GM20431 (cell line): ENCODE measurements around the gene SERGEF.
"Not testable (repeated sequence)": the region's sequence is repeated elsewhere in the genome, so short reads cannot be mapped to it uniquely, and the experiment has no call there.

Experiments used
- in situ Hi-C: fragments of 300-500 bp; cut with MseI, MboI; formaldehyde crosslinking; loops from one replicate; pipeline ENCODE4 v1.15.0; 2020; ENCODE audit warnings: low sequenced_read_pairs; ENCODE audit not compliant: unreplicated experiment

SERGEF gene

DNA sequence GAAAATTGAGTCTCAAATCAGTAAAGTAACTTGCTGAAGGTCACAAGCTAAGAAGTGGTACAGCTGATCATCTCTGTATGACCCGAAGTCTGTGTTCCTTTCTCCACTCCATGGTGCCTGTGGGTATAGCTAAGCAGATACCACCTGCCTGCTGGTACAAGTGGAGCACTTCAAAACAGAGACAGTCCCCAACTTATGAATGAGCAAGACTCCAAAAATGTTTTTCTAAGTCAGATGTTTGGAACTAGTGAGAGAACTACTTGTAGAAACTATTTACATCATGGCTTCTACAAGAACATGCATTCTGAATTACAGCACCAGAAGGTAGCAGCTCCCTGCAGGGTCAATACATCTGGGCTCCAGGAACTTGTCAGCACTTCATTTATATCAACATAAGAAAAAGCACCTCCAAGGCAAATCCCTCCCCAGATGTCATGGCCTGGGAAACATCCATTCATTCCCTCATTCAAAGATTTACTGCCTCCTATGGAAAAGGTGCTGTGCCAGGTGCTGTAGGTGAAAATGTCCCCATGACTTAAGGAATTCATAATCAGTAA is 94.7 kb downstream of the SERGEF start:
- in situ Hi-C loops = no loop called here

DNA sequence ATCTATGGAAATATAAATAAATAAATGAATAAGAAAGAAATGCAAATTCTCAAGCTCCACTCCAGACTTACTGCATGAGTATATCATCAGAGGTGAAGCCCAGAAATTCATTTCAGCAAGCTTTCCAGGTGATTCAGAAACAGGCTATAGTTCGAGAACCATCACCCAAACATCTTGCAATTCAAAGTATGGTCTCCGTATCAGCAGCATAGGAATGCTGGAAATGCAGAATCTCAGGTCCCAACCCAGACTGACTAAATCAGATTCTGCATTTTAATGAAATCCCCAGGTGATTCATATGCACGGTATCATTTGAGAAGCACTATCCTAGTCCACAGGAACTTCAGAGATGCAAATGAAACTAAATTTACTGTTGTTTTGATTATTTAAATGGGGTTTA is 95.3 kb downstream of the SERGEF start:
- in situ Hi-C loops = no loop called here

DNA sequence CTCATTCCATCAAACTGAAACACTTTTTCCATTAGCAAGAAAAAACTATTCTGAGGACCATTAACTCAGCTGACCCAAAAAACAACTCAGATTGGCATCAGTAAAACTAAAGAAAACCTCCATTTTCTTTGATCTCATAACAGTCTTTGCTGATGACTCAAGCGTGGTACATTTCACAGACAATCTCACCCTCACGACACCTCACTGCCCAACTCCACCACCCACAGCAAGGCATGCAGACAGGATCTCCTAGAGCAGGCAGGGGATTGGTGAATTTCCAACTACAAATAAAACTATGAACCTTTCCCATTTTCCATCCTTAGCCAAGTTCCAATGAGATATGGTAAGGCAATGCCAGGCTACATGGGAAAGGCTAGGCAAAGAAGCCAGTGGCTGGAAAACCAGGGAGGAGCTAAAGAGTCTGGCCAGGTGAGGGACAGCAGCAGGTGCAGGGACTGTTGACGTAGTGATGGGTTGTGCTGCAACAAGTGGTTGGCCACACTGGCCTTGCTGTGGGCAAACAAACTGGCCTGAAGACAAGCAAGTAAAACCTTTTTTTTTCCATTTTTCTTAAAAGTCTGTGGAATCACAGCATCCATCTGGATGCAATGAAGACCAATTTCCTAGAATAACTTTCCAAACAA is 97.2 kb downstream of the SERGEF start:
- in situ Hi-C loops = no loop called here

DNA sequence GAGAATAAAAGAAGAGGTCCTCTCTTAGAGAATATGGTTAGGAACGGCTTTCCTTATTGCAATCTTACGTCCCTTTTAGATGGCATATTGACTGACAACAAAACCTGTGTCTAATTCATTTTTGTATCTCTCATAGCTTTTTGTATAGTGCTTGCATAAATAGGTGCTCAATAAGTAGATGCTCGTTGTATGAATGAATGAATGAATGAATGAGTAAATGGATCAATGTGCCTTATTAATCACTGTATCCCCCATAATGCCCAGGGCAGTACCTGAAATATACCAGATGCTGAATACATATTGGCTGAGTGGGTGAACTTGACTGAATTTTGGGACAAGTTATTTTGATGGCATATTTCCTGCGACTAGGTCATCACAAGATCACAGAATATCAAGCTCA is 97.9 kb downstream of the SERGEF start:
- in situ Hi-C loops = no loop called here

DNA sequence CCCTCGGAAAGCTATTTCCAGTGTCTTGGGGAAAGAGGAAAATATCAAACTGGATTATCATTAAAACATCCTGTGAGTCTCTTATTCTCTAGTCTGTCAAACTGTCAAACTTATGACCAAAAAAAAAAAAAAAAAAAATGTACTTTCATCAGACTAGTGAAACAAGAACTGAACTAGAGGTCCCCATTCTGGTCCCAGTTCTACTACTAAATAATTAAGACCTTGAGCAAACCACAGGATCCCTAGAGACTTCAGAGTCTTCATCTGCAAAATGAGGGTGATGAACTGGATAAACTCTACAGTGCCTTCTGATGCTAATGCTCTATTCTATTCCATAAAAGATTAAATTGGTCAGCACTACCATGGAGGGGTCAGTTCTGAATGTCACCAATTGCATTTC is 105.8 kb downstream of the SERGEF start:
- in situ Hi-C loops = no loop called here

DNA sequence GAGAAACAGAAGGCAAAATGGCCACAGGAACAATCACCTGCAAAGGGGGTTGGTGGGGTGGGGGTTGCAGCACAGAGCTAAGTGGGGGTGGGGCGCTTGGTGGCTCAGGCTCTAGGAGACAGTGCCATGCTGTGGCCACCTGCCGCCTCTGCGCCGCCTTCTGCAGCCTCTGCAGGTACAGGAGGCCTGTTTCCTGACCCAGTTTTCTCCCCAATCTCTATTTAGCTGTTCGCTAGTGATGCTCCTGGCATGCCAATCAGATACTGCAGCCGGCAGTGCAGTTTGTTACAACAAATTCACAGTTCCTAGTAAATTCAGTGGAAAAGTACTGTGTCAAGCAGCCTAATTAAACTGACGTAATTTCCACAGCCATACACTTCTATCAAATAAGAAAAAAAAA is 106.4 kb downstream of the SERGEF start:
- in situ Hi-C loops = no loop called here

DNA sequence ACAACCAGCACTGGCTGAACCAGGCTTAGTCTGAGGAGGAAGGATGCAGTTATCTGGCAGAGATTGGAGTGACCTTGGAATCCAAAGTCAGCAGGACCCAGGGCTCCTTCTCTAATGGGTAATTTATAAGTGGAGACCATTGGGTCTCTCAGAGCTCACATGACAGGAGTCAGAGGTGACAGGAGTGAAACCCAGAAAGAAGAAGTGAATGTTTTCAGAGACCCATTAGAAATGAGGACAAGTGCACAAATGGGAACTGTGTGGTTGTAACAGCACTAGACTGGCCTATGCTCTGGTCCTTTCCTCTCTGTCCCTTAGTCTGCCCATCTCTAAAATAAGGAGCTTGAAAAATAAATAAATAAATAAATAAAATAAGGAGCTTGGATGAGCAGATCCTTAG is 107.4 kb downstream of the SERGEF start:
- in situ Hi-C loops = no loop called here

DNA sequence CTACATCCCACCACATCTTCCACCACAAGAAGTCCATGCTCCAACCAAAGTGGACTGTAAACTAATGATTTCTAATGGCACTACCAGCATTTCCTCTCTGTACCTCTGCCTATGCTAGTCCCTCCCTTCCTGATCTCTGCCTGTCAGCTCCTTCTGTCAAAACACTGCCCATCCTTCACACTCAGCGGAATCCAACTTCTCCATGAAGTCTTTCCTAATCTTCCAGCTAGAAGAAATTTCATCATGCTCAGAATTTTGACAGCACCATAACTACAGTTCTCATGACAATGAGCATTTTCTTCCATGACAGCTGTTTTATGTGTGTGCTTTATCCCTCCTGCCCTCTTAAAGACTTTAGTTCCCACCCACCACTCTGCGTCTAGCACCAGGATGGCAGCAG is 111.4 kb downstream of the SERGEF start:
- in situ Hi-C loops = no loop called here

DNA sequence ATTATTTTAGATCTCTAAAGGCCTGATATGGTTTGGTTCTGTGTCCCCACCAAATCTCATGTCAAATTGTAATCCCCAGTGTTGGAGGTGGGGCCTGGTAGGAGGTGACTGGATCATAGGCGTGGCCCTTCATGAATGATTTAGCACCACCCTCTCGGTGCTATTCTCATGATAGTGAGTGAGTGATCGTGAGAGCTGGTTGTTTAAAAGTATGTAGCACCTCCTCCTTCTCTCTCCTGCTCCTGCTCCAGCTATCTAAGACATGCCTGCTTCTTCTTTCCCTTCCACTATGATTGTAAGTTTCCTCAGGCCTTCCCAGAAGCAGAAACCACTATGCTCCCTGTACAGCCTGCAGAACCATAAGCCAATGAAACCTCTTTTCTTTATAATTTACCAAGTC is 114.1 kb downstream of the SERGEF start:
- in situ Hi-C loops = no loop called here

DNA sequence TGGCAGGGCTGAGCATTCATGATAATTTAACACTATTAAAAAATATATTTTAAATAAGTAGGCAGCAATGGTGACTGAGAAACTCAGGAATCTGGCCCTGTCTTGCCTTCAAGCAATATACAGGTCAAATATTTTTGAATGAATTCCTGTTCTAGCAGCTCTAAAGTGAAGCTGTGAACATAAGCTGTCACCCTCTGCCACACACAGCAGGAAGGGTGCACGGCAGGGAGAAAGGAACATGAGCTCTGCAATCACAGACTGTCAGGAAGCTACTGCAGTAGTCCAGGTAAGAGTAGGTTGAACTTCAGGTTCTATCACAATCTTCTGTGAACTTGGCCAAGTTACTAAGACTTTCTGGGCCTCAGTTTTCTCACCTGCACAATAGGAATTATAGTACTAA is 114.8 kb downstream of the SERGEF start:
- in situ Hi-C loops = no loop called here

DNA sequence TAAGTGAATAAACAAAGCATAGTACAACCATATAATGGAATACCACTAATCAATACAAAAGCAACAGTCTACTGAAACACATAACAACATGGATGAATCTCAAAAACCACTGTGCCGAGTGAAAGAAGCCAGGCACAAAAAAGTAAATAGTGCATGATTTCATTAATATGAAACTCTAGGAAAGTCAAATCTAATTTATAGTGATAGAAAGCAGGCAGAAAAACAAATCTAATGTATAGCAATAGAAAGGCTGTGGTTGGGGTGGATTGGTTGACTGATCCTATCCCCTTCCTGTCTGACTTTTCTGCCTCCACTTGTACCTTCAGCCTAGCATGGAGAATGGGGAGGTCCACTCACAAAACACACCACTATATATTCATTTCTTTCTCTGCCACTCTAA is 115.4 kb downstream of the SERGEF start:
- in situ Hi-C loops = no loop called here

DNA sequence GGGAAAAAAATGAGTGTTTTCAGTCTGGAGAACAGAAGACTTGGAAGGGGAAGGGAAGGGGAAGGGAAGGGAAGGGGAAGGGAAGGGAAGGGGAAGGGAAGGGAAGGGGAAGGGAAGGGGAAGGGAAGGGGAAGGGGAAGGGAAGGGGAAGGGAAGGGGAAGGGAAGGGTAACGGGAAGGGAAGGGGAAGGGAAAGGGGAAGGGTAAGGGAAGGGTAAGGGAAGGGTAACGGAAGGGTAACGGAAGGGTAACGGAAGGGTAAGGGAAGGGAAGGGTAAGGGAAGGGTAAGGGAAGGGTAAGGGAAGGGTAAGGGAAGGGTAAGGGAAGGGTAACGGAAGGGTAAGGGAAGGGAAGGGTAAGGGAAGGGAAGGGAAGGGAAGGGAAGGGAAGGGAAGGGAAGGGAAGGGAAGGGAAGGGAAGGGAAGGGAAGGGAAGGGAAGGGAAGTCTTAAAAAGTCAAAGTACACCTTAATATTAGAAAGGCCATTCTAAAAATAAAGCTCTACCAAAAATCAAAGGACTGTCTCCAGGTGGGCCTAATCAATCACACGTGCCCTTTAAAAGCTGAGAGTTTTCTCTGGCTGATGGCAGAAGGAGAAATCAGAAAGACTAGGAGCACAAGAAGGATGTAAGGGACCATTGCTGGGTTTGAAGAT is 116.2 kb downstream of the SERGEF start:
- in situ Hi-C loops = not testable (repeated sequence)

DNA sequence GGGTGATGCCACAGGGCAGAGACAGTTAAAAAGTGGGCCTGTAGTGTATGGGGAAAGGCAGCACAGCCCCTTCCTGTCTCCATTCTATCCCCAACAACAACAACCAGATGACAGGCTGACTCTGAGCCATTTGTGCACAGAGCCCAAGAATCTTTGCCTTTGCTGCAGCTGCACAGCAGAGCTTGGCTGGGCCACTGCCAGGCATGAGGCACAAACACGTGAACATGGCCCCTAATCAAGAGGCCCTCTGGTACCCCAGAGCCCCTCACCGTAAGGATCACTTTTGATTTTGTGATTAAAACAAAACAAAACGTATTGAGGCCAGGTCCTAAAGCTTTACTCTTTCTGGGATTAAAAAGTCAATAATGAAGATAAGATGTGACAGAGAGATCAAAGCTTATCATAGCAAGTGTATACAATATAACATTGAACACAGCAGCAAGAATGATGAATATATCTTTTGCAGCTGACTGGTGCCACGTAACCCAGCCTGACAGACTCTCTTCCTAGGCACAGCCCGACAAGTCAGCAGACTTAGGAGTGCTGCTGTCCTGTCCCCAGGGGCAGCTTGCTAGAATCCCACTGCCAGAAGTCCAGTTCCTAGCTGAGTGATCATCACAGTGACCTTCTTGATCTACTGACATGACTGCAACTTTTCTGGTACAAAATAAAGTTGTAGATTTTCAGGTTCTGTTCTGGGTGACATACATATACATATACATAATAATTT is 117.8 kb downstream of the SERGEF start:
- in situ Hi-C loops = no loop called here

DNA sequence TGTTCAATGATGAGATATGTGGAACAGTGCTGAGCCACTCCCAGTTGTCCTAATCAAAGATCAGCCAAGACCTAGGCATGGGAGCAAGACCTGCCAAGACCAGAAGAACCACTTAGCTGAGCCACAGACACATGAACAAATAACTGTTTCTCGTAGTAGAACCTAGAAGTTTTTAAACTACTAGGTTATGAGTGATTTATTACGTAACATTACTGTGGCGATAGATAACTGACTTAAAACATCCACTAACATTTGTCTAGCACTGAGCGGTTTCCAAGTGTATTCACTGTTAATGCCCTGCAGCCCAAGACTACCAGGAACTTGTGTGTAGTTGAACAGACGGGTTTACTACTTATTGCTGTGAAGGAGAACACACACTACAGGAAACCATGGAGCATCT is 120.4 kb downstream of the SERGEF start:
- in situ Hi-C loops = no loop called here

DNA sequence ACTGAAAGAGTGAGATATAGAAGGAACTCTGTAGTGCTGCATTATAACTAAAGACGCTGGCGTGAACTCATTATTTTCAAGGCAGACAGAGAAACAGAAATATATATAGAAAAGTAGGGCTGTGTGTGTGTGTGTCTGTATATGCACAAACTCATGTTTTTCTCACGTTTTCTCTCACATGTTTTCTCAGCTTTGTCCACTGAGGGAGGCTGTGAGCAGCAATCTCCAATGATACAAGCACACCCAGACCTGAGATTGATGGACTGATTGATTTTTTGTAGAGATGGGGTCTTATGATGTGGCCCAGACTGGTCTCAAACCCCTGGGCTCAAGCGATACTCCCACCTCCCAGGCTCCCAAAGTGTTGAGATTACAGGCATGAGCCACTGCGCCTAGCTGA is 122.5 kb downstream of the SERGEF start:
- in situ Hi-C loops = no loop called here

DNA sequence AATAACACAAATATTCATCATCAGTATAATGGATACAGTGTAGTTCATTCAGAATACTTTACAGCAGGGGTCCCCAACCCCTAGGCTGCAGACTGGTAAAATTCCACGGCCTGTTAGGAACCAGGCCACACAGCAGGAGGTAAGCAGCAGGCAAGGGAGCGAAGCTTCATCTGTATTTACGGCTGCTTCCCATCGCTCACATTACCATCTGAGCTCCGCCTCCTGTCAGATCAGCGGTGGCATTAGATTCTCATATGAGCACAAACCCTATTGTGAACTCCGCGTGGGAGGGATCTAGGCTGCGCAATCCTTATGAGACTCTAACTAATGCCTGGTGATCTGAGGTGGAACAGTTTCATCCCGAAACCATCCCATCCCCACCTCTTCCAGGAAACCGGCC is 125.1 kb downstream of the SERGEF start:
- in situ Hi-C loops = no loop called here

DNA sequence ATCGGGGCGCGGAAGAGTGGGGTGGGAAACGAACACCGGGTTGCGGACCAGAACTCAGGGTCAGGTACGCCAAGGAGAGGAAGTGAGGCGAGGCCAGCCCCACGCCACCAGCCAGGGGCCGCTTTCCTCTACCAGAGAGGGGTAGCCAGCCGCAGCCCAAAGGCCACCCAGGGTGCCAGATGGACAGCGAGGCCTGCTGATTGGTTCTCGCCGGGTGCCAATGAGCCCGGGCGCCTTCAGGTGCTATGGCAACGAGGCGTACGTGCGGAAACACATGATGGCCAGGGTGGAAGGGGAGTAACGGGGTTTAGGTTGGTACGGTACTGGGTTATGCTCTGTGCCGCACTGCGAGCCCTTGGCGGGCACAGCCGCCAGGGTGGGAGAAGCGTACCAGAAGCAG is 128.9 kb downstream of the SERGEF start:
- in situ Hi-C loops = no loop called here

DNA sequence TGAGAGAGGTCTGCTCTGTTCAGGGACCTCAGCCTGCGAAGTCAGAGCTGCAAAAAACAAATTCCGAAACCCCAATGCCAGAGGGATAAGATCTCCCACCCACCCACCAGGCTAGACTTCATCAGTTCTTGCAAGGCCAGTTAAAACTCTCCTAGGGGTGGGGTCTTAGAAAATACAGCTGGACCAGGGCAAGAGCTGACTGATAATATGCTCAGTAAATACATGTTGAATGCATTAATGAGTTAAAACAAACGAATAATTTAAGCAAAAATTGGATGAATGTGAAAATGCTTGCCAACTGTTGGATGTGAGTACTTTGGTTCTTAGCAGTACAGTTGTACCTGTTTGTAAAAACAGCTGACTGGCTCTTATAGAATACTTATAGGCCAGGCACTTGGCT is 129.8 kb downstream of the SERGEF start:
- in situ Hi-C loops = no loop called here

DNA sequence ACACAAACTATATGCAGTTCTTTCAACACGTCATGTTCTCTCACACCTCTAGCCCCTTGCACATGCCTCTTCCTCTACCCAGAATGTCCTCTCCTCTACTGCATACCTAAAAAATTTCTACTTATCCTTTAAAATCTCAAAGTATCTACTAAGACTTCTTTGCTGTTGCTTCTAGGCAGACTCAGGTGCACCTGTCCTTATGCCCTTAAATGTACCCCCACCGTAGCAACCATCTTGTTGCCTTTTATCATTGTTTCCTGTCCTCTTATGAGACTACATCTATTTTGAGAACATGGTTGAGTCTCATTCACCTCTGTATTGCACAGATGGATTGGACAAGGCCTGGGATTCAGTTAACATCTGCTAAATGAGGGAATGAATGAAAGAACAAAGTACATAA is 134.1 kb downstream of the SERGEF start:
- in situ Hi-C loops = no loop called here

DNA sequence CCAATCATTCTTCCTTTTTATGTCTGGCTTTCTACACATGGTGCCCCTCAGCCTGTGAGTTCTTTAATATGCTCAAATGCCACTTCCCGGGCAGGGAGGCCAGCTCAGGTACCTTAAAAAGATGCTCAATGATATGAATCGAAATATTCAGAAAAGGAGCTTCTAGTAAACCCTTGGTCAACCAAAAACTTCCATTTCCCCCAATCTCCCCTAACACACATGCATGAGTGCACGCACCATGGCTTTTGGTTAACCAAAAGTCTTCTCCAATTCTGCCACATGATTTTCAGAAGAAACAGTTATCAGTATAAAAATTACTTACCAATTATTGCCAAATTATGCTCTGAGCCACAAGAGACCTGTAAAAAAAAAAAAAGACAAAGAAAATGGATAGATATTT is 135.0 kb downstream of the SERGEF start:
- in situ Hi-C loops = no loop called here

DNA sequence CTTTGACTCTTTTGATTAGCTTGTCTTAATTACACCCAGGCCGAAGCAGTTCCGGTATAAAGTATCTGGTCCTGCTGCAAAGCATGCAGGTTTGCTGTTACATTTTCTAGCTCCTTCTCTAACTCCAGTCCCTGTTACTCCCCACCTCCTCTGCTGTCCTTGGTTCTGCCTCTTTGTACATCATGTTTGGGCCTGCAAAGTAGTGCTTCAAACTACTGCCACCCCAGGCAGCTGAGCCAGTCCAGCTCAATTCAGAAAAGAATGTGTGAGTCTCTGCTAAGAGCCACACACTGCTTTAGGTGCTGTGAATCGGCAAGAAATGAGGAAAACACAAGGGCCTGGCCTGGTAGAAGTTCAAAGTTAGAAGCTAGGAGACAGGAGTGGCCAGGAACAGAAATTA is 136.0 kb downstream of the SERGEF start:
- in situ Hi-C loops = no loop called here
